HepG2 (cell line): Measurements from ENCODE around the gene DEPDC5. TPM values are rescaled to one million over a fixed set of nuclear protein-coding genes. Genes with fewer than 3 reads are reported as not detected.

Experiments used
- ATAC-seq: fragments of 200-7000 bp; cut with Tn5 transposase; 3 replicates; pipeline ENCODE4 v1.9.1; 2020; ENCODE audit warnings: mild to moderate bottlenecking, moderate library complexity
- BruUV-seq: library from RNA; stranded (reverse); fragments of 400-500 nt; replicated peaks from 2 replicates; lab custom pipeline; 2021; lab: Mats Ljungman, UMichigan
- CTCF ChIA-PET: fragments of 300-600 bp; formaldehyde crosslinking; extraction: SDS; loops from one replicate; lab custom pipeline; 2021; ENCODE audit warnings: low total read pairs, inconsistent platforms, low intra/inter-chr PET ratio; lab: Yijun Ruan, JAX
- POLR2A ChIA-PET: fragments of 350-600 bp; sonication (Branson Sonifier 250); formaldehyde crosslinking; loops from one replicate; lab custom pipeline; 2020; ENCODE audit warnings: antibody characterized with exemption, inconsistent platforms; lab: Yijun Ruan, JAX
- DNase-seq: peaks from one replicate; pipeline ENCODE4 v3.0.0-alpha.2; 2015; ENCODE audit warnings: low spot score
- FAIRE-seq: peaks from 3 replicates; lab custom pipeline; 2011; peaks lifted over from hg19 to GRCh38; lab: Jason Lieb, UNC
- H2AFZ ChIP-seq: one replicate; pipeline ENCODE4 v1.6.1; 2011; ENCODE audit warnings: low read length, inconsistent platforms
- H3K27ac ChIP-seq: fragments of 300-600 bp; 3 replicates; pipeline ENCODE4 v1.8.0; 2011; ENCODE audit warnings: mixed run types, mild to moderate bottlenecking, mixed read lengths, low read length, inconsistent platforms; ENCODE audit not compliant: insufficient read depth; ENCODE audit errors: extremely low read length
- H3K27me3 ChIP-seq, 2 experiments: fragments of 200-600 bp in 1 of 2; 2 replicates in 1 of 2; 3 replicates in 1 of 2; pipeline versions ENCODE4 v1.6.0 to v1.8.0; 2011; ENCODE audit warnings: low read length in 2 of 2, mild to moderate bottlenecking in 2 of 2, moderate library complexity in 2 of 2, inconsistent platforms in 1 of 2; ENCODE audit not compliant: insufficient read depth in 2 of 2, control insufficient read depth in 1 of 2
- H3K36me3 ChIP-seq, 2 experiments: fragments of 200-600 bp in 1 of 2; replicated peaks in 1 of 2; 2 replicates in 1 of 2; 3 replicates in 1 of 2; pipeline versions ENCODE4 v1.5.1 to v1.8.0; 2011; ENCODE audit warnings: low read length in 2 of 2, inconsistent platforms in 1 of 2; ENCODE audit not compliant: insufficient read depth in 2 of 2, control insufficient read depth in 1 of 2
- H3K4me1 ChIP-seq: 2 replicates; pipeline ENCODE4 v1.5.1; 2012; ENCODE audit warnings: low read length, inconsistent platforms; ENCODE audit not compliant: insufficient read depth
- H3K4me2 ChIP-seq: 2 replicates; pipeline ENCODE4 v1.6.0; 2011; ENCODE audit warnings: low read depth, low read length, inconsistent platforms
- H3K4me3 ChIP-seq, 3 experiments: fragments of 200-600 bp in 1 of 3; sonication (generic), shearing (Covaris generic) in 1 of 3; replicated peaks in 1 of 3; 2 replicates each; pipeline ENCODE4 v1.5.1; 2011 to 2016; ENCODE audit warnings: low read length in 3 of 3, inconsistent platforms in 2 of 3, low read depth in 2 of 3, mild to moderate bottlenecking in 2 of 3, control low read depth in 1 of 3, mixed read lengths in 1 of 3; ENCODE audit not compliant: insufficient read depth in 1 of 3
- H3K79me2 ChIP-seq: one replicate; pipeline ENCODE4 v1.6.1; 2011; ENCODE audit warnings: low read length, inconsistent platforms; ENCODE audit not compliant: insufficient read depth
- H3K9ac ChIP-seq: 2 replicates; pipeline ENCODE4 v1.6.0; 2011; ENCODE audit warnings: mild to moderate bottlenecking, low read depth, low read length, inconsistent platforms; ENCODE audit not compliant: insufficient read depth
- H3K9me3 ChIP-seq: 2 replicates; pipeline ENCODE4 v1.5.1; 2012; ENCODE audit warnings: mild to moderate bottlenecking, low read length
- H4K20me1 ChIP-seq: 2 replicates; pipeline ENCODE4 v1.6.0; 2011; ENCODE audit warnings: inconsistent platforms, mild to moderate bottlenecking, low read length, moderate library complexity; ENCODE audit not compliant: insufficient read depth
- FOSL2 ChIP-seq: sonication (generic); formaldehyde crosslinking; IDR thresholded peaks from 2 replicates; pipeline ENCODE4 v1.4.0; 2020; ENCODE audit warnings: missing genetic modification reagents
- MTERF4 ChIP-seq: sonication (generic); formaldehyde crosslinking; IDR thresholded peaks from 2 replicates; pipeline ENCODE4 v1.8.0; 2023; ENCODE audit warnings: mild to moderate bottlenecking, missing genetic modification reagents
- PBX2 ChIP-seq: IDR thresholded peaks from 2 replicates; pipeline ENCODE4 v1.6.1; 2016; ENCODE audit warnings: control low read depth
- REPIN1 ChIP-seq: sonication (generic); formaldehyde crosslinking; IDR thresholded peaks from 2 replicates; pipeline ENCODE4 v1.8.0; 2022; ENCODE audit warnings: missing genetic modification reagents, low read depth, mild to moderate bottlenecking, borderline replicate concordance
- ZNF547 ChIP-seq: sonication (generic); formaldehyde crosslinking; IDR thresholded peaks from 2 replicates; pipeline ENCODE4 v1.5.1; 2020; ENCODE audit warnings: mild to moderate bottlenecking, missing genetic modification reagents
- ZNF639 ChIP-seq: conservative IDR thresholded peaks from 2 replicates; pipeline ENCODE4 v1.6.1; 2018; ENCODE audit warnings: missing genetic modification reagents
- ZNF687 ChIP-seq: sonication (generic); formaldehyde crosslinking; IDR thresholded peaks from 2 replicates; pipeline ENCODE4 v1.5.1; 2020; ENCODE audit warnings: mild to moderate bottlenecking, missing genetic modification reagents, moderate library complexity
- ZNF746 ChIP-seq: sonication (generic); formaldehyde crosslinking; IDR thresholded peaks from 2 replicates; pipeline ENCODE4 v1.8.0; 2022; ENCODE audit warnings: mild to moderate bottlenecking, missing genetic modification reagents
- ZNF784 ChIP-seq: sonication (generic); formaldehyde crosslinking; IDR thresholded peaks from 2 replicates; pipeline ENCODE4 v1.5.1; 2020; ENCODE audit warnings: missing genetic modification reagents, mild to moderate bottlenecking, borderline replicate concordance
- WGBS: methylation state at CpG from one replicate; pipeline ENCODE4 v1.1.6; 2017; ENCODE audit warnings: low lambda C conversion rate; 5-methylcytosine and 5-hydroxymethylcytosine counted together
- in situ Hi-C: cut with HindIII; loops from 2 replicates; pipeline ENCODE4 v1.10.0; 2017; ENCODE audit warnings: low pct_unique_long_range_greater_than_20kb; ENCODE audit not compliant: extremely low pct_ligation_motif_present
- intact Hi-C: fragments of 100-400 bp; cut with micrococcal nuclease; formaldehyde crosslinking; loops from one replicate; pipeline ENCODE4 v1.10.0; 2022; ENCODE audit not compliant: unreplicated experiment
- polyA plus RNA-seq, 8 experiments: library from polyadenylated mRNA; depleted of rRNA in 3 of 8; stranded (reverse) in 7 of 8; unstranded in 1 of 8; fragments of >200 nt; fragmentation: Illumina TruSeq in 4 of 8; extraction: Trizol in 4 of 8; gene quantifications; 2 replicates each; pipeline versions ENCODE4 v1.2.1 to v1.2.3, GENCODE V29; 2011 to 2016; ENCODE audit warnings: low read depth in 4 of 8, missing spikeins in 1 of 8, mixed read lengths in 1 of 8; ENCODE audit not compliant: insufficient read depth in 1 of 8
- total RNA-seq, 5 experiments: library from RNA; depleted of rRNA; stranded (reverse); fragments of >200 nt; fragmentation: Illumina TruSeq; extraction: Trizol; gene quantifications; 2 replicates each; pipeline ENCODE4 v1.2.3, GENCODE V29; 2016; ENCODE audit warnings: low read depth in 1 of 5

DEPDC5 gene
- total and polyA plus RNA-seq, 2 of the 13 experiments (the other 11 are each of a cell fraction or from before 2014, with no cell fraction given) = 9.8 to 12.4 TPM

GRCh38 chr22:31869739-31870138 lies 115.9 kb downstream of the DEPDC5 start (continued):
- TF ChIP-seq MTERF4 (CRISPR knock-in tag) (no peak), ZNF746 (CRISPR knock-in tag) (no peak), REPIN1 (CRISPR knock-in tag) (no peak), PBX2 (CRISPR knock-in tag) (no peak)
- TF ChIP-seq, all 625 proteins: peak for 0

- ATAC-seq (no peak), FAIRE-seq (no peak), DNase-seq (no peak)
- POLR2A ChIA-PET = no interaction called here
- H3K27me3 ChIP-seq = no peaks in the 10 kb centered on the region
- H3K4me2 ChIP-seq = no peak overlapping the region
- TF ChIP-seq FOSL2 (CRISPR knock-in tag) = no peak
- no peak for TF ChIP-seq ZNF784 (CRISPR knock-in tag)
- no peak for TF ChIP-seq ZNF687
- no peak for TF ChIP-seq ZNF639 (CRISPR knock-in tag)
- TF ChIP-seq ZNF547 = no peak
- CTCF ChIA-PET = no interaction called here
- H3K4me1 ChIP-seq = no peaks in the 10 kb centered on the region
- no peak overlapping the region for H2AFZ ChIP-seq
- no peak overlapping the region for H3K4me3 ChIP-seq
- H3K27ac ChIP-seq = no peak overlapping the region
- H3K36me3 ChIP-seq = peaks cover 6 to 17% of the 10 kb centered on the region in 2 experiments; a peak in 4 of 5 replicates
- in situ Hi-C loops (loop anchor here (5.0 kb wide), 1 partner anchor 76 kb away; no protein-coding TSS in a partner anchor), intact Hi-C loops (no loop called here)
- no TSS peak for BruUV-seq
- no peak overlapping the region for H3K9ac ChIP-seq
- no peaks in the 10 kb centered on the region for H3K9me3 ChIP-seq
- 87% methylated on average over 6 of the region's 6 CpGs for WGBS
- H4K20me1 ChIP-seq = no peaks in the 10 kb centered on the region
- H3K79me2 ChIP-seq = no peaks in the 10 kb centered on the region
These were observed 117.1 kb downstream of the DEPDC5 start for GRCh38 chr22:31870890-31871289.
